Erythroblast (primary cell): ENCODE measurements around the gene CREBRF.
A peak's percentile ranks its signal among the peaks of the same experiment; 100 is the strongest.
"Not testable (repeated sequence)": the region's sequence is repeated elsewhere in the genome, so short reads cannot be mapped to it uniquely, and the experiment has no call there.

ENCODE experiments used
- DNase-seq, 2 experiments: peaks; one replicate each; lab custom pipeline; 2025; lab: John Stamatoyannopoulos, UW
- GATA1 ChIP-seq: IDR thresholded peaks from 2 replicates; pipeline ENCODE4 v1.6.1; 2011; ENCODE audit warnings: low read depth, mild to moderate bottlenecking, control low read depth, low read length, moderate library complexity
- POLR2A ChIP-seq: IDR thresholded peaks from 2 replicates; pipeline ENCODE4 v1.6.1; 2011; ENCODE audit warnings: mild to moderate bottlenecking, low read length

Gene CREBRF

DNA sequence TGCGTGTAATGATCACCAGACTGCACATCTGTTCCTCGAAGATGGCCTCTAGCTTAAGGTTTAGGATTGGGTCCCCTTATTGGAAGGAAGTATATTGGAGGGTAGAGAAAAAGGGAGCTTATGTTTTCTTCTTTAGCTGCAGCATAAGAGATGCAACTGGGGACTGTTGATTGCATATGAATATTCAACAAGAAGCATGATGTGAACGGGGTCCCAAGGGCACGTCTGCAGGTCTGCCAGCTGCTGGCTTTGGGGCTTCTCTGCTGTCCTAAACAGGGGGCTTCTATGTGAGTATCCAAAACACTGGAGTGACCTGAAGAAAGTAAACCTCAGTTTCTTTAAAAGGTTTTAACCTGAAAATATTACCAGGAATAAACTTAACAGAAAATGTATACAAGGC, 84.6 kb downstream of the CREBRF start:
- TF ChIP-seq POLR2A (no peak), GATA1 (no peak)

GRCh38 chr5:173143567-173143966, 87.4 kb downstream of the CREBRF start:
- DNase-seq, result no peak
- TF ChIP-seq GATA1 (no peak), POLR2A (no peak)

More for the DNA sequence above, 84.6 kb downstream of the CREBRF start:
- no peak for DNase-seq

- DNase-seq, result peak; percentile 95 to 96
- TF ChIP-seq POLR2A, result peak; percentile 74
- TF ChIP-seq GATA1, result no peak
These were observed 88.3 kb downstream of the CREBRF start, which contains the start of gene BNIP1 for GRCh38 chr5:173144200-173145176. TSS of gene BNIP1 (plus strand) at chr5:173144531. CDS start at chr5:173144546, 15 bp downstream.

- DNase-seq, result no peak
- TF ChIP-seq POLR2A (no peak), GATA1 (no peak)
These were observed 92.2 kb downstream of the CREBRF start for GRCh38 chr5:173148354-173148753.

GRCh38 chr5:173152547-173152946, 96.4 kb downstream of the CREBRF start:
- DNase-seq, result no peak
- TF ChIP-seq GATA1, result no peak

- TF ChIP-seq POLR2A (no peak), GATA1 (no peak)
- no peak for DNase-seq
These were observed 97.7 kb downstream of the CREBRF start for GRCh38 chr5:173153842-173154241.

GRCh38 chr5:173154619-173155018, 98.5 kb downstream of the CREBRF start:
- not testable (repeated sequence) for DNase-seq

DNA sequence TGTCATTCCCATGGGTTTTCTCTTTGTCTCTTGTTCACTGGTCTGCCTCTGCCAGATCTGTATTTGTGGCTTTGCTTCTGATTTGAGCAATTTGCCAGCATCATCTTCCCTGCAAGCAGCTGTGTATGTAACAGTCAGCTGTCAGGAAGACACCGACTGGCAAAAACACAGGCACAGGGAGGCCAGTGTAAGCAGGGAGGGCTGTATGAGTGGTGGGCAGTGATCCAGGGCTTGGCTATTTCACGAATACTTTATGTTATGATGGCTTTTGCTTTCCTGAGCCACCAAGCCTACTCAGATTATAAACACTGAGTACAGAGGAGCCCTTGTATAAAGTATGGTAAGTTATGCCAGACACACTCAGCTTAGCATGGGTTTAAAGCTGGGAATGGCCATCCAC, 99.8 kb downstream of the CREBRF start:
- no peak for DNase-seq
- TF ChIP-seq POLR2A (no peak), GATA1 (no peak)

DNA sequence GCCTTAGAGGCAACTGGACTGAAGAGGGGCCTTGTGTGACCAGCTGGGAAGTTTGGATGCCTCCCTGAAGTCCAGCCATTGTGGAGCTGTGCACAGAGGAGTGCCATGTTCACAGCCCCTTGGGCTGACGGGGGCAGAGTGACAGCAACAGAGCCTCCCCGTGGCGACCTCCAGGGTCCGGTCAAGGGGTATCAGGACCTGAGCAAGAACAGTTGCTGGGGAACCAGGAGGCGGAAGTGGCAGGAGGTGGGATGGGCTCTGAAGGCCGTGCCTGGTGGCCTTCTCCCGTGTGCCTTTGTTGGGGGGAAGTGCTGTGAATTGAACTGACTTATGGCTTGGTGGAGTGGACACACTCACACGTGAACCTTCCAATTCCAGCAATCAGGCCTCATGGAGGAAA, 102.2 kb downstream of the CREBRF start:
- no peak for DNase-seq
- no peak for TF ChIP-seq GATA1
- no peak for TF ChIP-seq POLR2A

DNA sequence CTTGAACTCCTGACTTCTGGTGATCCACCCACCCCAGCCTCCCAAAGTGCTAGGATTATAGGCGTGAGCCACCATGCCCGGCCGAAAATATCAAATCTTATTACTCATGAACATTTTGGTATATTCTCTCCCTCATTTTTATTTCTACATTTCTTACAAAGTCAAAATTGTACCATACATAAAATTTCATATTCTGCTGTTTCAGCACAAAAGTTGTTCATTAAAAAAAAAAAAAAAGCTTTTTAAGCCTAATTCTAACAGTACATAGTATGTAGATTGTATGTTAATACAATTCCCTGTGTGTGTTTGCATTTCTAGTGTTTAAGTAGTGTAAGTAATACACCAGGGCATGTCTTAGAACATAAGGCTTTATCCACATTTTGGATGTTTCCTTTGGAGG, 103.1 kb downstream of the CREBRF start:
- TF ChIP-seq GATA1 (no peak), POLR2A (no peak)
- DNase-seq, result no peak

- no peak for DNase-seq
- TF ChIP-seq POLR2A, result no peak
- no peak for TF ChIP-seq GATA1
These were observed 105.0 kb downstream of the CREBRF start for GRCh38 chr5:173161148-173161547.

GRCh38 chr5:173163219-173163618, 107.1 kb downstream of the CREBRF start:
- no peak for TF ChIP-seq GATA1
- no peak for TF ChIP-seq POLR2A
- DNase-seq, result no peak

DNA sequence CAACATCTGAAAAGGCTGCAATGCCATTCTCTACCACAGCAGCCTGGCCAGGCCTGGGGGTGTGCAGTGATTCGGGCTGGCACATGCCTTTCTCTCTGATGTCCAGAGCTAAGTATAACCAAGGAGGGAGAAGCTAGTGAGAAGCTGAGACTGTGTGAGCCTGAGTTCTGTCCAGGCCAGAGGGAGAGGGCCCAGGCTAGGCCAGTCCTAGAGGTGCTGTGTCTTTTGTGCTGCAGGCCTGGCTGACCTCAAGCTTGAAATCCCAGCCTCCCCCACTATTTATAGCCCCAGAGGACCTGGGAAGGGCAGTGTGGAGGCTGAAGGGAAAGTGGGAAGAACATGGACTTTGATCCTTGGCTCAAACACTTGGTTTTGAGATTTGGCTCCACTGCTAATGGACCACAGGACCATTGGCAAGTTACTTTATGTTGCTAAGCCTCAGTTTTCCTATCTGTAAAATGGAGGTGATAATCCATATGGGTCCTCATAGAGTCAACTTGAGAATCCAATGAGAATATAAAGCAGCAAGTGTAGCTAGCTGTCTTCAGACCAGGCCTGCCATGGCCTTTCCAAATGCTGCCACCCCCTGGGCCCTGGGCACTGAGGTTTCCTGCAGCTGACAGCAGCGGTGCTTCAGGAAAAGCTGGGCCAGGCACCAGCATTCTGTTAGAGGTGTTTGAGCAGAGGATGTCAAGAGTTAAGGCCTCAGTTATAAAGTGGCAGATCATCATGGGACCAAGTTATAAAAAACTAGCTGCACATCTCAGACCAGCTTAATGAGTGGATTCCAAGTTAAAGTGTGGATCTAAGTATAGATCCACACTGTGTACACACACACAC, 109.2 kb downstream of the CREBRF start:
- no peak for DNase-seq
- TF ChIP-seq GATA1, result no peak
- no peak for TF ChIP-seq POLR2A

DNA sequence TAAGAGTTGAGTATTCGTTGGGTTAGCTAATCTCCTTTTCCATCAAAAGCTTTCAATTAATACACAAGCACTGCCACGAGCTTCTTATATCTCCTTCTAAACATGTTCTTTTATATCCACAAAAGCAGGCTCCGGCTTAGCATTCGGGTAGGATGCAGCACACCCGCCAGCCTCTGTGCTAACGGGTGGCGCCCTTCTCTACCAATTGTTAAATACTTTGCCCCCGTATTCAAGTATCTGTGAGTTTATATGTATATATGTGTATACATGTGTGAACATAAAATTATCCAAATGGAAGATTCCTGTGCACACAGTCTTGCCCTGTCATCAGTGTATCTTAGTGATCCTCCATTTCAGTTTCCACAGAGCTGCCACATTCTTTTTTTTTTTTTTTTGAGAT, 116.0 kb downstream of the CREBRF start:
- TF ChIP-seq POLR2A (no peak), GATA1 (no peak)

DNA sequence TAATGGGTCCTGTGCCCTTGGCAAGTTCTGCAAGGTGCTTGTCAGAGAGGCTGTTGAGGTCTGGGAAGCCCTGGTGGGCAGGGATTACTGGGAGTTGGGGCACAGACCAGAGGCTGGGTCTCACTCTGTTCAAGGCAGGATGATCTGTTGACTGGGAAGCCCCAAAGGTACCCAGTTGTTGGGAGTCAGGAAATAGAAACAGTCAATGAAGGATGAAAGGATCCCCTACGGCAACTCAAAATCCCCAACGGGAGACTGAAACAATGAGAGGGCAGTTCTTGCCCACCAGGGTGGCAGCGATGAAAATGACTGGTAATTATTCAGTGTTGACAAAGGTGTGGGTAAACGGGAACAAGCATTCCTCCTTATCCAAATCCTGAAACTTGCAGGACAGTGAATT, 119.4 kb downstream of the CREBRF start:
- no peak for DNase-seq
- TF ChIP-seq POLR2A (no peak), GATA1 (no peak)

More for the DNA sequence above, 116.0 kb downstream of the CREBRF start:
- DNase-seq, result no peak
